Measurements from ENCODE around the gene TRPV6.

TRPV6 gene
- 0 reads per million in 2 donors for total RNA-seq

GRCh38 chr7:142885311-142886230 lies at the start of gene TRPV6:
Gene TRPV6, minus strand, starts transcription at chr7:142885745.
- no peak for DNase-seq

- no peak for DNase-seq
Measured at GRCh38 chr7:142934056-142934455, 48.5 kb upstream of the TRPV6 start.

DNA sequence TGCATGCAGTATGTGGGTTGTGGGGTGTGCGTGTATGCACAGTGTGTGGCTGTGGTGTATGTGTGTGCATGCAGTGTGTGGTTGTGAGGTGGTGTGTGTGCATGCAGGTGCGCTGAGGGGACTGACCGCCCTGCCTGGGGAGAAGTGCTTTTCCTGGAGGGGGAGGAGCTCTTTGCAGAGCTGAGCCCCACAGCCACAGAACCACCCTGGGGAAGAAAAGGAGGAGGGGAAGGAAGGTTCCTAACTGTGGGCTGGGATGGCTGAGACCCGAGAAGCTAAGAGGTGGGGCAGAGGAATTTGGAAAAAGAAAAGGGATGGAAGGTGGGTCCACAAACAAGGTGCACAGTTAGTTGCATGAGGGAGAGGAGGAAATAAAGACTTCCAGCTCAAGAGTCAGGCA lies 48.1 kb upstream of the TRPV6 start, which contains the start of gene TRPV5:
TRPV5 (minus strand) TSS at position 123 of the 400 bp plus-strand sequence. CDS start 287 bp downstream, outside the sequence.
- no peak for DNase-seq

- DNase-seq: no peak
Measured at GRCh38 chr7:142933092-142933475, 47.5 kb upstream of the TRPV6 start.

- DNase-seq: no peak
Measured at GRCh38 chr7:142932386-142933091, 47.0 kb upstream of the TRPV6 start.

DNA sequence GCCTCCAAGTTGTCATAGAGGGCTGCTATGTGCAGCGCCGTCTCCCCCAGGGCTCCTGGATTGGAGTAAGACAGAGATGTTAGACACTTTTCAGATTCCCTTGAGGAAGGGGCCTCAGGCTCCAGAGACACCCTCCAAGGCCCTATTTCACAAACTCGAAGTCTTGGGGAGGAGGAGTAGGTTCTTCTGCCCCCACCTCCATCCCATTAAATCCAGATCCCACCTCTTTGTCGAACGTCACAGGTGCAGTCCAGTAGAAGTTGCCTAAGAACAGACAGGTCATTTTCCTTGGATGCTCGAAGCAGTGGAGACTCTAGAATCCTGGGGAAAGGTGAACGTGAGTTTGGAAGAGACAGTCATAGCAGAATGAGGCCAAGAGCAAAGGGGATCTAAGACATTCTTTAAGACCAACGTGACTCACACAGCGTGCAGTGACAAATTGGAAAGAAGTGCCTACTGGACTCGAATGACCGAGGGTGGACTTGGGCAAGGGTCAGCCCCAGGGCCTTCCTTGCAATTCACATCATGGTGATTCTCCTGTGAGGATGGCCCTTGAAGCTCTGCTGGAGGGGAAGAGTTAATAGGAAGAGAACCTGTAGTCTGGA lies 44.7 kb upstream of the TRPV6 start:
- no peak for DNase-seq

- DNase-seq: no peak
Measured at GRCh38 chr7:142927949-142928348, 42.4 kb upstream of the TRPV6 start.

GRCh38 chr7:142927085-142927745 lies 41.7 kb upstream of the TRPV6 start:
- no peak for DNase-seq

DNA sequence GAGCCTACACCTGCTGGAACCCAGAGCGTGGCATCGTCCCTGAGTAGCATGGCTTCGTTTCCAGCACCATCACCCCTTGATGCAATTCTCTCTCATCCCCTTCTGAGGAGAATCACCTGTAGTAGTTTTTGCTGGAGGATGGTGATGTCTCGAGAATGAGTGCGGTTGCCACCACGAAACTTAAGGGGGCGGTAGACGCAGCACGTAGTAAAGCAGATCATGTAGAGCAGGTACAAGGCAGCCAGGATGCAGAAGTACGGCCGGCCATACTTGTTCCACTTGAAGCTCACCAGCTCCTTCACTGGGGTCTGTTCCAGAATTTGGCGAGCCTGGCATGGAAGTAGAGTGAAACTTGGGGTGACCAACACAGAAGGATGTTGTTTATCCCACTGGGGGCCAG lies 39.9 kb upstream of the TRPV6 start:
- no peak for DNase-seq

GRCh38 chr7:142923391-142923790 lies 37.8 kb upstream of the TRPV6 start:
- no peak for DNase-seq

GRCh38 chr7:142919656-142920055 lies 34.1 kb upstream of the TRPV6 start:
- DNase-seq: no peak

DNA sequence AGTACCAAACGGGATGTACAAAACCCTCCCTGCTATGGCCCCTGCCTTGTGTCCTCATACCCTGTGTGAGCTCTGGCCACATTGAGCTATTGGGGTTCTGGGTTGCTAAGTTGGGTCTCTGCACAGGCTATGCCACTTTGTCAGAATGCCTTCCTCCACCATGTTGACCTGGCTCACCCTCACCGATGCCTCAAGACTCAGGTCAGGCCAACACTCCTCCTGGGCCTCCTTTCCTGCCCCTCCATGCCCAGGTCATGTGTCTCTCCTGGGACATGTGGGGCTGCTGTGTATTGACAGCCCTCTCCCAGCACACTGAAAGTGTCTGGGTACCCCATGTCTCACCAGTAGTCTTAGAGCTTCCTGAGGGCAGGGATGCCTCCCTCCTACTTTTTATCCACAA lies 33.4 kb upstream of the TRPV6 start:
- no peak for DNase-seq

GRCh38 chr7:142917447-142917846 lies 31.9 kb upstream of the TRPV6 start:
- no peak for DNase-seq

DNA sequence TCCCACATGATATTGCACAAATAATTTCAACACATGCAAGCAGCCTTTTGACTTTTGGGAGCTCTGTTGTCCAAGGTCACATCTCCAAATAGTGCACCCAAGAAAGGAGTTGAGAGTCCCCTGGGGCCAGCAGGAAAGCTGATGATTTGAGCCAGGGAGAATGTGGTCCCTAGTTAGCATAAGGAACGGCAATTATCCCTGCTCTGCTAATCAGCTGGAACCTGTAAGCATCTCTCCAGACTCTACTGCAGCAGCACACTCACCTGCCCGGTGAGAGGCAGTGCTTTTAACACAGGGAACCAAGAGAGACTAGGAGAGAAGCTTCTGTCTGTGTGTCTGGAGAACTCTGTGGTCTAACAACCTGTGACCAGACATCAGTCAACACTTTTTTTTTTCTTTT lies 31.0 kb upstream of the TRPV6 start:
- no peak for DNase-seq

DNA sequence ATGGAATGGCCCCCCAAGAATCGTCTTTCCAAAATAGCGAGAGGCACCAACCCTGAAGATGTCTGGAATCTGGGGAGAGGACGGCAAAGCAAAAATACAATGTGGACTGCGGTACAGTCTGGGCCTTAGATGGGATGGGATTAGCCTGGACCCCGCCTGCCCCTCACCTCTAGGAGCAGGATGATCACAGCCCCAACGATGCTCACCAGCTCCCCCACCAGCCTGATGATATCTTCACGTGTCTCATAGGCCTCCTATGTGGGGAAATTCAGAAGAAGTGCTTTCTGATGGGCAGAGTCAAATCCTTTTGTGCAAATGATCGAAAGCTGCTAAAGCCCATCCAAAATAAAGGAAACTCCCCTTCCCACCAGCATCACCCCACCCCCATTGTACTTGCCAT lies 29.8 kb upstream of the TRPV6 start:
- no peak for DNase-seq

DNA sequence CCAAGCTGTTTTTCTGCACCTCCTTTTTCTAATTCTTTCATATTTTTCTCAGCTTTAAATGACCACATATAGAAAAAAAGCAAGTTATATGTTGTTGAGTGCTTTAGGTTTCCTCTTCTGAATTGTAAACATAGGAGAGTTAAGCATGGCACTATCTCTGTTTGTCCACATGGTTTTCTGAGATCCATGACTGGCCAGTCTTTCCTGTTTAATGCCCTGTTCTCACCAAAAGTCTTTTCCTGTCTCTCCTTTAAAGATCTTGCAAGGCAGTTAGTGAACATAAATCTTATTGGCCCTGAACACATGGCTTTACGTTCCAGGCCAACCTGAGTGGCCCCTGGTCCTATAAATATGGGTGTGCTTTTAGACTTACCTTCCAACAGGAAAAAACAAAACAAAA lies 28.6 kb upstream of the TRPV6 start:
- no peak for DNase-seq

DNA sequence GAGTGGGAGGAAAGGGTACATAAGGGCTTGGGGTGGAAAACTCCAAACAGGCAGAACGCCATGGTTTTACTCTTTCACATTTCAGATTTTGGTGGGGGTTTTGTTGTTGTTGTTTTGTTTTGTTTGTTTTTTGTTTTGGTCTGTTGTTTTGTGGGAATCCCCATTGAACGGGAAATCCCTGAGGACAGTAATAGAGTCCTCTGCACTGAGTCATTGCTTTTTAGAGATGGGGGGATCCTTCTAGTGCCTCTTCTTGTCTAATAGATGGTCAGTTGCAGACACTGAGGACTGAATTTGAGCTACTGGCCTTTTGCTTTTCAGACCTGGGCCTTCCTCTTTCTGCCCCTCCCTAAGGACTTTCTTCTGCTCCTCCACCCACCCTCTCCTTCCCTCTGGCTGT lies 28.0 kb upstream of the TRPV6 start:
- DNase-seq: no peak

GRCh38 chr7:142913051-142913450 lies 27.5 kb upstream of the TRPV6 start:
- no peak for DNase-seq

GRCh38 chr7:142910481-142910880 lies 24.9 kb upstream of the TRPV6 start:
- DNase-seq: no peak

GRCh38 chr7:142910031-142910433 lies 24.5 kb upstream of the TRPV6 start:
- DNase-seq: no peak

- no peak for DNase-seq
Measured at GRCh38 chr7:142908921-142909890, 23.7 kb upstream of the TRPV6 start.

GRCh38 chr7:142908290-142908689 lies 22.7 kb upstream of the TRPV6 start:
- no peak for DNase-seq
